Caco-2 (cell line): ENCODE measurements around the gene ANKRD52. TPM values are rescaled to one million over a fixed set of nuclear protein-coding genes. Genes with fewer than 3 reads are reported as not detected.

Source experiments
- BruUV-seq: library from RNA; stranded (reverse); fragments of 400-500 nt; replicated peaks from 2 replicates; lab custom pipeline; 2021; lab: Mats Ljungman, UMichigan
- CTCF ChIA-PET: fragments of 300-600 bp; sonication (Branson Sonifier 250); formaldehyde crosslinking; loops from one replicate; lab custom pipeline; 2022; ENCODE audit warnings: antibody characterized with exemption; lab: Charles Lee
- POLR2A ChIA-PET: fragments of 300-600 bp; sonication (Branson Sonifier 250); formaldehyde crosslinking; loops from one replicate; lab custom pipeline; 2022; ENCODE audit warnings: antibody characterized with exemption; lab: Charles Lee
- DNase-seq, 2 experiments: peaks; one replicate each; pipeline versions ENCODE4 v3.0.0 to v3.0.0-alpha.2; 2020 to 2022
- H3K27me3 ChIP-seq: replicated peaks from 2 replicates; pipeline ENCODE4 v1.6.0; 2011; ENCODE audit warnings: low read length; ENCODE audit not compliant: control insufficient read depth, insufficient read depth
- H3K36me3 ChIP-seq: 2 replicates; pipeline ENCODE4 v1.5.1; 2011; ENCODE audit warnings: low read length; ENCODE audit not compliant: control insufficient read depth, insufficient read depth
- H3K4me1 ChIP-seq: fragments of 250-450 bp; sonication (Bioruptor Pico); 2 replicates; pipeline ENCODE4 v1.5.1; 2020; ENCODE audit warnings: mild to moderate bottlenecking
- H3K4me3 ChIP-seq: 2 replicates; pipeline ENCODE4 v1.5.1; 2011; ENCODE audit warnings: low read depth, mild to moderate bottlenecking, control low read depth, low read length
- H3K9me3 ChIP-seq: fragments of 250-450 bp; sonication (Bioruptor Pico); 2 replicates; pipeline ENCODE4 v1.5.1; 2020; ENCODE audit warnings: mild to moderate bottlenecking, moderate library complexity
- H3K27ac Mint-ChIP-seq: one replicate; pipeline ENCODE4 v1.8.0; 2022; ENCODE audit warnings: mixed read lengths; ENCODE audit not compliant: unreplicated experiment
- H3K27me3 Mint-ChIP-seq: one replicate; pipeline ENCODE4 v1.8.0; 2022; ENCODE audit warnings: mixed read lengths; ENCODE audit not compliant: insufficient read depth, unreplicated experiment
- H3K36me3 Mint-ChIP-seq: one replicate; pipeline ENCODE4 v1.8.0; 2022; ENCODE audit warnings: mild to moderate bottlenecking, mixed read lengths; ENCODE audit not compliant: insufficient read depth, unreplicated experiment
- H3K4me1 Mint-ChIP-seq: one replicate; pipeline ENCODE4 v1.8.0; 2022; ENCODE audit warnings: low read depth, mixed read lengths; ENCODE audit not compliant: unreplicated experiment
- H3K4me3 Mint-ChIP-seq: one replicate; pipeline ENCODE4 v1.8.0; 2022; ENCODE audit warnings: mild to moderate bottlenecking, moderate library complexity, mixed read lengths; ENCODE audit not compliant: unreplicated experiment
- H3K9me3 Mint-ChIP-seq: one replicate; pipeline ENCODE4 v1.8.0; 2022; ENCODE audit warnings: mixed read lengths; ENCODE audit not compliant: unreplicated experiment
- intact Hi-C: fragments of 100-400 bp; cut with micrococcal nuclease; formaldehyde crosslinking; loops from one replicate; pipeline ENCODE4 v1.10.0; 2022; ENCODE audit not compliant: unreplicated experiment
- total RNA-seq: library from RNA; stranded (reverse); gene quantifications from 2 replicates; pipeline ENCODE4 v1.2.3, GENCODE V29; 2022
- TF ChIP-seq, protein P1 (sequence below), 2 experiments: fragments of 200-600 bp in 1 of 2; IDR thresholded peaks; 1 replicate in 1 of 2; 2 replicates in 1 of 2; pipeline versions ENCODE4 v1.5.1 to v1.8.0; 2011 to 2022; ENCODE audit warnings: antibody characterized with exemption in 1 of 2, control low read depth in 1 of 2, inconsistent platforms in 1 of 2, low read depth in 1 of 2, low read length in 1 of 2, mild to moderate bottlenecking in 1 of 2, moderate library complexity in 1 of 2; ENCODE audit not compliant: insufficient read depth in 1 of 2, severe bottlenecking in 1 of 2, unreplicated experiment in 1 of 2

ANKRD52 gene
- total RNA-seq, 1 experiment from 2014 or later, result 34.6 TPM

DNA sequence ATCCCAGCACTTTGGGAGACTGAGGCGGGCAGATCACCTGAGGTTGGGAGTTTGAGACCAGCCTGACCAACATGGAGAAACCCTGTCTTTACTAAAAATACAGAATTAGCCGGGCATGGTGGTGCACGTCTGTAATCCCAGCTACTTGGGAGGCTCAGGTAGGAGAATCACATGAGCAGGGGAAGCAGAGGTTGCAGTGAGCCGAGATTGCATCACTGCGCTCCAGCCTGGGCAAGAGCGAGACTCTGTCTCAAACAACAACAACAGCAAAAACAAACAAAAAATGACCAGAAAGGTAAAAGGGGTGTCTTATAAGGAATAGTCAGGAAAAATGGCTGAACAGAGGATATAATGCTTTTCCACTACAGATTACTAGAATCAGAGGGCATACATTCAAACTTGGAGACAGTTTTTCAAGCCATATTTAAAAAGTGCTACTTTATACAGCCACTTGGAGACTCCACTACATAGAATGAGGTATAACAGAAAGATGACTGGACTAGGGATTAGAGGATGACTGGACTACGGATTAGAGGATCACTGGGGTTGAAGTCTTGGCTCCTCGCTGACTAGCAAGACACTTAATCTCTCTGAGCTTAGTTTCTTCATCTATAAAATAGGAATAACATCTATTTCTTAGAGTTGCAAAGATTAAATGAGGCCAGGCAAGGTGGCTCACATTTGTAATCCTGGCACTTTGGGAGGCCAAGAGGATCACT lies 46.8 kb upstream of the ANKRD52 start:
- no TSS peak for BruUV-seq
- Mint-ChIP-seq H3K4me3 (no peak overlapping the region), H3K36me3 (peaks cover 36% of the 10 kb centered on the region), H3K27ac (no peak overlapping the region), H3K9me3 (no peaks in the 10 kb centered on the region), H3K4me1 (peaks cover 9% of the 10 kb centered on the region), H3K27me3 (no peaks in the 10 kb centered on the region)
- Histone ChIP-seq H3K36me3 (no peaks in the 10 kb centered on the region), H3K4me3 (no peak overlapping the region), H3K27me3 (no peaks in the 10 kb centered on the region), H3K9me3 (no peaks in the 10 kb centered on the region), H3K4me1 (peaks cover 10% of the 10 kb centered on the region)
- DNase-seq, result no peak
- TF ChIP-seq, protein P1, sequence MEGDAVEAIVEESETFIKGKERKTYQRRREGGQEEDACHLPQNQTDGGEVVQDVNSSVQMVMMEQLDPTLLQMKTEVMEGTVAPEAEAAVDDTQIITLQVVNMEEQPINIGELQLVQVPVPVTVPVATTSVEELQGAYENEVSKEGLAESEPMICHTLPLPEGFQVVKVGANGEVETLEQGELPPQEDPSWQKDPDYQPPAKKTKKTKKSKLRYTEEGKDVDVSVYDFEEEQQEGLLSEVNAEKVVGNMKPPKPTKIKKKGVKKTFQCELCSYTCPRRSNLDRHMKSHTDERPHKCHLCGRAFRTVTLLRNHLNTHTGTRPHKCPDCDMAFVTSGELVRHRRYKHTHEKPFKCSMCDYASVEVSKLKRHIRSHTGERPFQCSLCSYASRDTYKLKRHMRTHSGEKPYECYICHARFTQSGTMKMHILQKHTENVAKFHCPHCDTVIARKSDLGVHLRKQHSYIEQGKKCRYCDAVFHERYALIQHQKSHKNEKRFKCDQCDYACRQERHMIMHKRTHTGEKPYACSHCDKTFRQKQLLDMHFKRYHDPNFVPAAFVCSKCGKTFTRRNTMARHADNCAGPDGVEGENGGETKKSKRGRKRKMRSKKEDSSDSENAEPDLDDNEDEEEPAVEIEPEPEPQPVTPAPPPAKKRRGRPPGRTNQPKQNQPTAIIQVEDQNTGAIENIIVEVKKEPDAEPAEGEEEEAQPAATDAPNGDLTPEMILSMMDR (IDR thresholded peaks at IDR 0.05; ENCODE audit: insufficient read depth in 1 of 2, low read depth in 1 of 2, low read length in 1 of 2, severe bottlenecking in 1 of 2, unreplicated experiment in 1 of 2), result no peak
- intact Hi-C loops, result no loop called here
- CTCF ChIA-PET, result no interaction called here
- POLR2A ChIA-PET, result no interaction called here

DNA sequence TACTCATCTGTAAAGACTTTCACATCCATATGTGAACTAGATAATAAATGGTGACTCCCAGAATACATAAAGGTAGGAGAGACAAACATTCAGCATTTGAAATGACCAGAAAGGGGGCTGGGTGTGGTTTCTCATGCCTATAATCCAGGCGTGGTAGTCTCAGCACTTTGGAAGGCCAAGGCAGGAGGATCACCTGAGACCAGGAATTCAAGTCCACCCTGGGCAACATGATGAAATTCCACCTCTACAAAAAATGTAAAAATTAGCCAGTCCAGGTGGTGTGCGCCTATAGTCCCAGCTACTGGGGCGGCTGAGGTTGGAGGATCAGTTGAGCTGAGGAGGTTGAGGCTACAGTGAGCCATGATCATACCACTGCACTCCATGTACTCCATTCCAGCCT lies 46.1 kb upstream of the ANKRD52 start:
- peaks cover 39% of the 10 kb centered on the region for H3K36me3 Mint-ChIP-seq
- H3K4me3 Mint-ChIP-seq, result no peak overlapping the region
- Histone ChIP-seq H3K36me3 (no peaks in the 10 kb centered on the region), H3K27me3 (no peaks in the 10 kb centered on the region), H3K4me1 (peaks cover 10% of the 10 kb centered on the region), H3K9me3 (no peaks in the 10 kb centered on the region), H3K4me3 (no peak overlapping the region)
- H3K27me3 Mint-ChIP-seq, result no peaks in the 10 kb centered on the region
- BruUV-seq, result no TSS peak
- TF ChIP-seq, protein P1 (IDR thresholded peaks at IDR 0.05; ENCODE audit: insufficient read depth in 1 of 2, low read depth in 1 of 2, low read length in 1 of 2, severe bottlenecking in 1 of 2, unreplicated experiment in 1 of 2), result no peak
- intact Hi-C loops, result no loop called here
- no peak overlapping the region for H3K27ac Mint-ChIP-seq
- POLR2A ChIA-PET, result no interaction called here
- CTCF ChIA-PET, result no interaction called here
- H3K9me3 Mint-ChIP-seq, result no peaks in the 10 kb centered on the region
- H3K4me1 Mint-ChIP-seq, result peaks cover 9% of the 10 kb centered on the region
- DNase-seq, result no peak

- Mint-ChIP-seq H3K4me3 (peak overlapping the region; percentile 94), H3K27me3 (no peaks in the 10 kb centered on the region), H3K27ac (peak overlapping the region; percentile 95), H3K36me3 (peaks cover 63% of the 10 kb centered on the region), H3K4me1 (peaks cover 17% of the 10 kb centered on the region), H3K9me3 (no peaks in the 10 kb centered on the region)
- no peaks in the 10 kb centered on the region for H3K36me3 ChIP-seq
- H3K27me3 ChIP-seq, result no peaks in the 10 kb centered on the region
- BruUV-seq, result TSS peak; percentile 96
- peaks cover 10% of the 10 kb centered on the region for H3K4me1 ChIP-seq
- H3K9me3 ChIP-seq, result no peaks in the 10 kb centered on the region
- CTCF ChIA-PET, result interaction anchor here (0.6 to 1.0 kb wide), 4 partner anchors 79 to 256 kb away, joined by 4 to 8 read pairs (median 4); partner anchors contain the start of genes RNF41 and ZC3H10
- POLR2A ChIA-PET, result interaction anchor here (0.5 to 0.8 kb wide), 3 partner anchors 9 to 176 kb away, joined by 3 read pairs; no protein-coding TSS in a partner anchor
- TF ChIP-seq, protein P1 (IDR thresholded peaks at IDR 0.05; ENCODE audit: insufficient read depth in 1 of 2, low read depth in 1 of 2, low read length in 1 of 2, severe bottlenecking in 1 of 2, unreplicated experiment in 1 of 2), result no peak
- DNase-seq, result no peak
- H3K4me3 ChIP-seq, result peak overlapping the region; percentile 39
- intact Hi-C loops, result loop anchor here (1.0 to 2.0 kb wide), 5 partner anchors 10 to 110 kb away; partner anchors contain the start of genes COQ10A and SLC39A5
Measured at GRCh38 chr12:56300644-56301464, 42.7 kb upstream of the ANKRD52 start.
